Breast epithelium (tissue), 3 donors: Measurements from ENCODE around the gene GNAZ.

Source experiments
- POLR2A ChIP-seq: fragments of 450-650 bp; IDR thresholded peaks from one replicate; pipeline ENCODE4 v1.6.1; 2016; ENCODE audit warnings: antibody characterized with exemption, mild to moderate bottlenecking, moderate library complexity
- POLR2AphosphoS5 ChIP-seq, 3 donors: sonication (generic); formaldehyde crosslinking; IDR thresholded peaks; one replicate each; pipeline ENCODE4 v1.6.1; 2017; ENCODE audit warnings: antibody characterized with exemption in 3 of 3
- TF ChIP-seq, protein P1 (sequence below), 3 donors: fragments of 450-650 bp; IDR thresholded peaks; one replicate each; pipeline ENCODE4 v1.5.1; 2016 to 2017; ENCODE audit warnings: antibody characterized with exemption in 3 of 3, mild to moderate bottlenecking in 3 of 3, moderate library complexity in 3 of 3

DNA sequence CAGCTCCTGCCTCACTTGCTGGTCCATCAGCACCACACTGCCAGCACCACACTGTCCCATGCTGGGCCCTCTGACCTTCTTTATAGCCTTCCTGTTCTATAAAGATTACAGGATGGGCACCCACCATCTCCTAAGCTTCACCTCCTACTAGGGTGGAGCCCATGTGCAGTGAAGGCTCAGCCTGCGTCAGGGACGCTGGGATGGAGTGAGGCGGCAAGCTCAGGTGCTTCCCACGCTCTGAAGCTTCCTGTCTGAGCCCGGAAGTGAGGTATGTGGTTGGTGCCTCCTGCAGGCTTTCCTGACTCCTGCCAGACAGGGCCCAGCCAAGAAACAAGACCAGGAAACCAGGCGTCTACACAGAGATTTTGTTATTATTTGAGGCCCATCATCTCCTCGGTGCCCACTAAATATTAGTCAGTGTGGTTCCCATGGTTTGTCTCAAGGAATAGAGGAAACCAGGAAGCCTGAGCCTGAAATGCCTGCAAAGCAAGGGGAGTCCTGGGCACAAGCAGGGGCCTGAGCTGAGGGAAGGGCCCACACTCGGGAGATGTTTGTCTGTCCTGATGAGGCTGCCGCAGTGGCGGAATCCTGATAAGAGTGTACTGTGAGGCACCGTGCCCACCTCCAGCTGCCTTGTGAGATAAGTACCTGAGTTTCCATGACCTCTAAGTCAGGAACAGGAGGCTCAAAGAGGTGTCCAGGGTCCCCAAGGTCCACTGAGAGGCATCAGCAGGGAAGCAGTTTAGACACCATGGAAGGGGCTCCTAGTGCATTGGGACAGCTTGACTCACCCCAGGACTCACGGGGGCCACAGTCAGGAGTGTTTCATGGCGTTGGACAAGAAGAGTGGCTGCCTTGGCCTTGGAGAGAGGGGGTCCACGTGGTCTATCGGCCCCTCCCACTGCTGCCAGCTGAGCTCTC, 49.4 kb downstream of the GNAZ start:
- TF ChIP-seq, protein P1, sequence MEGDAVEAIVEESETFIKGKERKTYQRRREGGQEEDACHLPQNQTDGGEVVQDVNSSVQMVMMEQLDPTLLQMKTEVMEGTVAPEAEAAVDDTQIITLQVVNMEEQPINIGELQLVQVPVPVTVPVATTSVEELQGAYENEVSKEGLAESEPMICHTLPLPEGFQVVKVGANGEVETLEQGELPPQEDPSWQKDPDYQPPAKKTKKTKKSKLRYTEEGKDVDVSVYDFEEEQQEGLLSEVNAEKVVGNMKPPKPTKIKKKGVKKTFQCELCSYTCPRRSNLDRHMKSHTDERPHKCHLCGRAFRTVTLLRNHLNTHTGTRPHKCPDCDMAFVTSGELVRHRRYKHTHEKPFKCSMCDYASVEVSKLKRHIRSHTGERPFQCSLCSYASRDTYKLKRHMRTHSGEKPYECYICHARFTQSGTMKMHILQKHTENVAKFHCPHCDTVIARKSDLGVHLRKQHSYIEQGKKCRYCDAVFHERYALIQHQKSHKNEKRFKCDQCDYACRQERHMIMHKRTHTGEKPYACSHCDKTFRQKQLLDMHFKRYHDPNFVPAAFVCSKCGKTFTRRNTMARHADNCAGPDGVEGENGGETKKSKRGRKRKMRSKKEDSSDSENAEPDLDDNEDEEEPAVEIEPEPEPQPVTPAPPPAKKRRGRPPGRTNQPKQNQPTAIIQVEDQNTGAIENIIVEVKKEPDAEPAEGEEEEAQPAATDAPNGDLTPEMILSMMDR (IDR thresholded peaks at IDR 0.05): no peak
- TF ChIP-seq POLR2A: no peak
- no peak for TF ChIP-seq POLR2AphosphoS5 (IDR thresholded peaks at IDR 0.05)
